8988T (cell line): ENCODE measurements around the gene NAALADL1.
"Not testable (repeated sequence)": the region's sequence is repeated elsewhere in the genome, so short reads cannot be mapped to it uniquely, and the experiment has no call there.

Experiments used
- DNase-seq: peaks from one replicate; pipeline ENCODE4 v3.0.0; 2011

NAALADL1 gene

DNA sequence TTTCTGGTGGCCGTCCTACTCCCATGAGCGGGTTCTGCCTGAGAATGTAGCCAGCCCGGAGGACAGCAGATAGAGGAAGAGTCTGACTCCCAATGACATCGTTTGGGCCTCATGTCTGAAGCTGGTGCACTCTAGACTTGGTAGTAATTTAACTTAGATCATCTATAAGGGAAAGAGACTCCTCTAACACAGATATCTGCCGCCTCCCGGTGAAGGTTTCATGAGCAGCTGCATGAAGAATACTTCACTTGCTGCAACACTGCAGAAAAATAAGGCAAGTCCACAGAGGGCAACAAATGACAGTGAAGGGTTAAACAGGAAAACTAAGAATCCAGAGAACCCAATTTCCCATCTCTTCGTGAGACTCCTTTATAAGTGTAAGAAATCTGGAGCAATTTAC, 50.3 kb downstream of the NAALADL1 start:
- no peak for DNase-seq

DNA sequence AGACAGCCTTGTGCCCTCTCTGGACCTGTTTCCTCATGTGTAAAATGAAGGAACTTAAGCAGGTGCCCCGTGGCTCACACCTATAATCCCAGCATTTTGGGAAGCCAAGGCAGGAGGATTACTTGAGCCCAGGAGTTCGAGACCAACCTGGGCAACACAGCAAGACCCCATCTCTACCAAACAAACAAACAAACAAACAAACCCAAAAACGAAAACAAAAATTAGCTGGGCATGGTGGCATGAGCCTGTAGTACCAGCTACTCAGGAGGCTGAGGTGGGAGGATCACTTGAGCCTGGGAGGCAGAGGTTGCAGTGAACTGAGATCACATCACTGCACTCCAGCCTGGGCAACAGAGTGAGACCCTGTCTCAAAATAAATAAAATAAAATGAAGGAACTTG, 54.4 kb downstream of the NAALADL1 start:
- not testable (repeated sequence) for DNase-seq

DNA sequence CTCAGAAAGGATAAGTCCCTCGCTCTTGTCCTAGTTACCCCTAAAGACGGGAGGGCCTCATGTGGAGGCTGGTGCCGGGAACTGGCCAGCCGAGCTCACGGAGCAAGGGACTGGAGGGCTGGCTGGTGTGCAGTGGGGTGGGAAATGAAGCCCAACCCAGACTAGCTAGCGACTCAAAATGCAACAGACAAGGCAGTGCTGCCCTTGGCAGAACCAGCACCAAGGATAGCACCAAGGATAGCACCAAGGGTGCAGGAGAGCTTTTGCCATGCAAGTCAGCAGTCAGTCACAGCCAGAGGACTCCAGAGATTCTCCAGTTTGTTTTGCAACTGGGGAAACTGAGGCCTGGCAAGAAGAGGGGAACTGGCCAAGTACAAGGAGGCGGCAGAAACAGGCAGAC, 55.1 kb downstream of the NAALADL1 start:
- peak; percentile 23 for DNase-seq

DNA sequence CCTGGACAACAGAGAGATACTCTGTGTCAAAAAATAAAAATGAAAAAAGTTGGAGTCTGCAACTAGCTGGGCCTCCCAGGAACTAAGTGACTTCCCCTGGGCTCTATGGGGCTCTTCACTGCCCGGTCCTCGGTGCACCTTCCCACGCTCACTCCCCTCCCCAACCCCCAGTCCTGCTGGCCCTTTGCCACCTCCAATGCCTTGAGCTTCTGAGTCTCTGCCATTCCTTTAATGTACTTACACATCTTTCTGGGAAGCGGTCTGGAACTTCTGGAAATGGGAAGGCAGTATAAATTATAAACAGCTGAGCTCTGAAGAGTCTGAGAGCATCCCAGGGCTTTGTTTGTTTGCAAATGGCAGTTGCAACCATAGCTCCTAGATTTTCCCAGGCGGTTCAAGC, 55.6 kb downstream of the NAALADL1 start:
- peak; percentile 9 for DNase-seq

DNA sequence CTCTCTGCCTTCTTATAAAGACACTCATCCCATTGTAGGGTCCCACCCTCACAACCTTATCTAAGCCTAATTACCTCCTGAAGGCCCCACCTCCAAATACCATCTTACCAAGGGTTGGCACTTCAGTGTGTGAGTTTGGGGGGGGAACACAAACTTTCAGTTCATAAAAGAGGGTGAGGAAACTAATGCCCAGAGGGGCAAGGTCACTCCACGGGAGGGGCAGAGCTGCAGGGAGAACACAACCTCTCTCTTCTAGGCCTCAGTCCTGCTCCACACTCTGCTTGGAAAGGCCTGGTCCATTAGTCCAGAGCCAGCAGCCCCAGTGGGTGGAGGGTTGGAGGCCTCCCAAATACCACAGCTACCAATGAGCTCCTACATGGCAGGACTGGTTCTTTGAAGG, 58.9 kb downstream of the NAALADL1 start:
- DNase-seq: no peak

DNA sequence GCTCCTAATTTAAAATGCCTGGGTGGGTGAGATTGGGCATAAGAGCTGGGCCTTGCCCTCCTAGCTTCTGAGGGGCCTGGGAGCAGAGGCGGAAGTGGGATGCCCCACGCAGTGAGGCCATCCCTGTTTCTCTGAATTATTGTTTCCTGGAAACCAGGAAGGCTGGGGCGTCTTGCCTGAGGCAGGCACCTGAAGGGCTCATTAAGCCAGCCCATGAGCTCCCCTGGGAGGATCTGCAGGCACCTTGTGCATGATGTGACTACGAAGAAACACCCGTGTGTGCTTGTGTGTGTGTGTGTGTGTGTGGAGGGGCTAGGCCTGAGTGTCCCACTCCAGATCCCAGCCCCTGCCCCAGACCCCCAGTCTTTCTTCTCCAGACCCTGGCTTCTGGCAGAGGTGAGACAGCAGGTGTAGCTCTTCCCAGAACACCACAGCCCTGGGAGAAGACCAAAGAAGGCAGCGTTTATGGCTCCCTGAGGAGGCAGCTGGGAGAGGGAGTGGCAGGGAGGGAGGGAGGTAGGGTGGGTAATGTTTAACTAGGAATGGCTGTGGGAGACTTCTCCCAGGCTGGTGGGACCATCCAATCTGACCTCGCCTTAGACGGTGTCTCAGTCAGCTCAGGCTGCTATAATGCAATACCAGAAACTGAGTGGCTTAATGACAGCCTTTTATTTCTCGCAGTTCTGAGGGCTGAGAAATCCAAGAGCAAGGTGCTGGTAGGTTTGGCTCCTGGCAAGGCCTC, 59.5 kb downstream of the NAALADL1 start:
- DNase-seq: no peak

DNA sequence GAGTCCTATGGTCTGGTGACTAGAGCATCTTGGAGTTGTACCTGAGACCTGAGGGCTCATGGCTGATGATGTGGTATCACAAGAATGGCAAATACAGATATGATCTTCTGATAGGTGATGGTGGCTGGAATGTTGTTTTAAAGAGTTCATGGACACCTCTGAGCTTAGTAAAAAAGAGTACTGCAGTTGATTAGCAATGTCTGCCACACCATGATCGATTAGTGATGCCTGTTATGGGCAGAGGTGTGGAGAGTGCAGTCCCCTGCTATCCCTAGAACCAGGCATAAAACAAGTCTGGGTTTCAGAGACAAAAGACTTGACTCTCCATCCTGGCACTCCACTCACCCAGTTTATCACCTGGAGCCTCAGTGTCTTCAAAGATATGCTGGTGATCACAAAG, 60.2 kb downstream of the NAALADL1 start:
- DNase-seq: no peak

DNA sequence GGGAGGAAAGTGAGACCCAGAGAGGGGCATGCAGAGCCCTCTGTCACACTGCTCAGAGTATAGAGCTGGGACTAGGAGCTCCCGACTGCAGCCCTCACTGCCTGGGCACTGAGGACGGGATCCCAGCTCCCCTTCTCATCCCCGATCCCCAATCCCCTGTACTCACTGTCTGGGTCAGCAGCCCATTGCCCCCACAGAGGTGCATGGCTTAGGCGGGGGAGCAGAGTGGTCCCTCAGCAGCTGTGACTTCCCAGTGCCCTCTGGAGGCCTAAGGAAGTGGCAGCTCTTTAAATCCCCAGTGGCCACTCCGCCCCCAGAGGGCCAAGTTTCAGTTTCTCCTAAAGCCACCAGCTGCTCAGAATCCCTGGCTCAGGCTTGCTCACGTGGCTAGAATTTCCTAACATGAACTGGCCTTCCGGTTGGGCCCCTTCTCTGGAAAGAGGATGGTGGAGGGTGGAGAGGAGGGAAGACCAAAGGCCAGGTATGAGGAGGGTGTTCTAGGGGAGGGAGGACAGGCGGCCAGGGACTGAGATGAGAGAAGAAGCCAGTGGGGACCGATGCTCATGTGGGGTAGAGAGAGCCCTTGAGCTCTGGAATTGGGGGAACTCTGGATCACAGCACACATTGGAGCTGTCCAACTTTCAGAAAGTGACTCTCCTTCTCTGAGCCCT, 61.5 kb downstream of the NAALADL1 start, which contains the start of gene BATF2:
Gene BATF2 (minus strand): TSS at position 262 of the 671 bp plus-strand sequence. CDS start 57 bp downstream, at position 205.
- DNase-seq: peak; percentile 98

DNA sequence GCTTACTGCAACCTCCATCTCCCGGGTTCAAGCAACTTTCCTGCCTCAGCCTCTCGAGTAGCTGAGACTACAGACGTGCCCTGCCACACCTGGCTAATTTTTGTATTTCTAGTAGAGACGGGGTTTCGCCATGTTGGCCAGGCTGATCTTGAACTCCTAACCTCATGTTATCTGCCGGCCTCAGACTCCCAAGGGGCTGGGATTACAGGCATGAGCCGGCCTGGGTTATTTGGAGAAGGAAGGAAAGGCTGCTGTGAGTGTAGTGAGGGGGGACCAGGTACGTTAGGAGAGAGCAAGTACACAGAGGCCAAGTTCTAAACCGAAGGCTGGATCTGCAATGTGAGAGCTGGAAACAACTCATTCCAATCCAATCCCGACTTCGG, 62.0 kb downstream of the NAALADL1 start:
- no peak for DNase-seq
